Measurements from ENCODE around the gene TLL2. TPM values are rescaled to one million over a fixed set of nuclear protein-coding genes. Genes with fewer than 3 reads are reported as not detected.

The TLL2 gene
- total RNA-seq, 4 donors from 2014 or later, result 0.20 to 1.1 (median 0.66) TPM

GRCh38 chr10:96419351-96419750 is 94.4 kb downstream of the TLL2 start:
- 66 to 71% methylated on average over 3 of the region's 3 CpGs for WGBS, 2 donors
- no peak for TF ChIP-seq POLR2A (IDR thresholded peaks at IDR 0.05)
- TF ChIP-seq CTCF (IDR thresholded peaks at IDR 0.05), result no peak
- no peak for TF ChIP-seq EP300 (IDR thresholded peaks at IDR 0.05)
- Histone ChIP-seq H3K27me3 (no peaks in the 10 kb centered on the region), H3K4me3 (no peak overlapping the region), H3K9me3 (no peaks in the 10 kb centered on the region), H3K36me3 (no peaks in the 10 kb centered on the region), H3K4me1 (peaks cover 0 to 17% (median 2%) of the 10 kb centered on the region in 4 donors), H3K27ac (no peak overlapping the region)
- DNase-seq (ENCODE audit: low spot score in 2 of 2), result no peak

GRCh38 chr10:96418582-96418981 is 95.1 kb downstream of the TLL2 start:
- H3K27ac ChIP-seq, result no peak overlapping the region
- H3K4me1 ChIP-seq, result peaks cover 0 to 17% (median 2%) of the 10 kb centered on the region in 4 donors
- no peak overlapping the region for H3K4me3 ChIP-seq
- H3K9me3 ChIP-seq, result no peaks in the 10 kb centered on the region
- DNase-seq (ENCODE audit: low spot score in 2 of 2), result no peak
- no peaks in the 10 kb centered on the region for H3K27me3 ChIP-seq
- no peak for TF ChIP-seq POLR2A (IDR thresholded peaks at IDR 0.05)
- no peaks in the 10 kb centered on the region for H3K36me3 ChIP-seq

GRCh38 chr10:96417441-96417840 is 96.3 kb downstream of the TLL2 start:
- 96 to 97% methylated on average over 3 of the region's 3 CpGs for WGBS, 2 donors
- TF ChIP-seq EP300 (IDR thresholded peaks at IDR 0.05), result no peak
- no peak for TF ChIP-seq POLR2A (IDR thresholded peaks at IDR 0.05)
- no peak for TF ChIP-seq CTCF (IDR thresholded peaks at IDR 0.05)
- no peaks in the 10 kb centered on the region for H3K9me3 ChIP-seq
- no peaks in the 10 kb centered on the region for H3K36me3 ChIP-seq
- H3K27me3 ChIP-seq, result no peaks in the 10 kb centered on the region
- H3K4me1 ChIP-seq, result peaks cover 0 to 17% (median 2%) of the 10 kb centered on the region in 4 donors
- no peak overlapping the region for H3K4me3 ChIP-seq
- H3K27ac ChIP-seq, result no peak overlapping the region
- DNase-seq (ENCODE audit: low spot score in 2 of 2), result no peak

GRCh38 chr10:96416643-96417042 is 97.1 kb downstream of the TLL2 start:
- TF ChIP-seq CTCF (IDR thresholded peaks at IDR 0.05) (no peak), POLR2A (IDR thresholded peaks at IDR 0.05) (no peak), EP300 (IDR thresholded peaks at IDR 0.05) (peak in 1 of 2 donors; percentile 30)
- WGBS, 2 donors, result 27 to 30% methylated on average over 5 to 7 of the region's 7 CpGs
- Histone ChIP-seq H3K4me1 (peaks cover 0 to 17% (median 2%) of the 10 kb centered on the region in 4 donors), H3K9me3 (no peaks in the 10 kb centered on the region), H3K27ac (peak overlapping the region in 1 of 4 donors; percentile 11), H3K4me3 (no peak overlapping the region), H3K27me3 (no peaks in the 10 kb centered on the region), H3K36me3 (no peaks in the 10 kb centered on the region)
- peak; percentile 53 to 56 for DNase-seq (ENCODE audit: low spot score in 2 of 2)

- Histone ChIP-seq H3K9me3 (no peaks in the 10 kb centered on the region), H3K36me3 (no peaks in the 10 kb centered on the region), H3K27me3 (no peaks in the 10 kb centered on the region), H3K4me1 (peaks cover 0 to 17% (median 2%) of the 10 kb centered on the region in 4 donors), H3K27ac (no peak overlapping the region), H3K4me3 (no peak overlapping the region)
- TF ChIP-seq EP300 (IDR thresholded peaks at IDR 0.05), result no peak
- no peak for TF ChIP-seq POLR2A (IDR thresholded peaks at IDR 0.05)
- no peak for TF ChIP-seq CTCF (IDR thresholded peaks at IDR 0.05)
- 93 to 94% methylated on average over 5 of the region's 5 CpGs for WGBS, 2 donors
- no peak for DNase-seq (ENCODE audit: low spot score in 2 of 2)
These were observed 97.7 kb downstream of the TLL2 start for GRCh38 chr10:96415891-96416554.

Measured in tibial nerve (tissue), 4 donors.